ENCODE results near the gene FAF1.

Gene FAF1

GRCh38 chr1:50611675-50612074, 348.4 kb downstream of the FAF1 start:
- no peak for DNase-seq

GRCh38 chr1:50610563-50610962, 349.5 kb downstream of the FAF1 start:
- DNase-seq, result no peak

GRCh38 chr1:50609508-50609907, 350.6 kb downstream of the FAF1 start:
- DNase-seq, result no peak

GRCh38 chr1:50605186-50605875, 354.7 kb downstream of the FAF1 start:
- DNase-seq, result no peak

- no peak for DNase-seq
Measured at GRCh38 chr1:50604580-50604979, 355.5 kb downstream of the FAF1 start.

- DNase-seq, result no peak
Measured at GRCh38 chr1:50603274-50604271, 356.5 kb downstream of the FAF1 start.

GRCh38 chr1:50599546-50599945, 360.5 kb downstream of the FAF1 start:
- no peak for DNase-seq

- no peak for DNase-seq
Measured at GRCh38 chr1:50595874-50596273, 364.2 kb downstream of the FAF1 start.

GRCh38 chr1:50593515-50593914, 366.6 kb downstream of the FAF1 start:
- DNase-seq, result no peak

- DNase-seq, result no peak
Measured at GRCh38 chr1:50591598-50591997, 368.5 kb downstream of the FAF1 start.

- DNase-seq, result no peak
Measured at GRCh38 chr1:50582346-50582745, 377.7 kb downstream of the FAF1 start.

GRCh38 chr1:50570066-50570468, 390.0 kb downstream of the FAF1 start:
- DNase-seq, result no peak

- DNase-seq, result no peak
Measured at GRCh38 chr1:50568782-50569181, 391.3 kb downstream of the FAF1 start.

- DNase-seq, result no peak
Measured at GRCh38 chr1:50566405-50566804, 393.7 kb downstream of the FAF1 start.

GRCh38 chr1:50564417-50564816, 395.6 kb downstream of the FAF1 start:
- DNase-seq, result no peak

GRCh38 chr1:50562106-50562505, 398.0 kb downstream of the FAF1 start:
- no peak for DNase-seq

GRCh38 chr1:50559421-50559820, 400.6 kb downstream of the FAF1 start:
- DNase-seq, result no peak

GRCh38 chr1:50553921-50554320, 406.1 kb downstream of the FAF1 start:
- DNase-seq, result no peak

GRCh38 chr1:50548243-50548642, 411.8 kb downstream of the FAF1 start:
- DNase-seq, result no peak

- DNase-seq, result no peak
Measured at GRCh38 chr1:50542362-50542761, 417.7 kb downstream of the FAF1 start.

GRCh38 chr1:50538476-50538875, 421.6 kb downstream of the FAF1 start:
- DNase-seq, result no peak

- no peak for DNase-seq
Measured at GRCh38 chr1:50531601-50532000, 428.5 kb downstream of the FAF1 start.

GRCh38 chr1:50531027-50531426, 429.0 kb downstream of the FAF1 start:
- no peak for DNase-seq

GRCh38 chr1:50529510-50529909, 430.6 kb downstream of the FAF1 start:
- no peak for DNase-seq
